Measurements from ENCODE around the gene LARP4B. TPM values are rescaled to one million over a fixed set of nuclear protein-coding genes. Genes with fewer than 3 reads are reported as not detected.

LARP4B gene
- polyA plus RNA-seq, 1 of the 3 experiments (the other 2 are of a cell fraction) = 23.3 TPM

DNA sequence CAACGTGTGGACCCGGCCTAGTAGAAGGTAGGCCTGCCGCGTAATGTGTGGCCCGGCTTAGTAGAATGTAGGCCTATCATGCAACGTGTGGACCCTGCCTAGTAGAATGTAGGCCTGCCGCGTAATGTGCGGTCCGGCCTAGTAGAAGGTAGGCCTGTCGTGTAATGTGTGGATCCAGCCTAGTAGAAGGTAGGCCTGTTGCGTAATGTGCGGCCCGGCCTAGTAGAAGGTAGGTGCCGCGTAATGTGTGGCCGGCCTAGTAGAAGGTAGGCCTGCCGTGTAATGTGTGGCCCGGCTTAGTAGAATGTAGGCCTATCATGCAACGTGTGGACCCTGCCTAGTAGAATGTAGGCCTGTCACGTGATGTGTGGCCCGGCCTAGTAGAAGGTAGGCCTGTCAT, 44.8 kb upstream of the LARP4B start:
- no peak overlapping the region for H3K4me3 ChIP-seq (ENCODE audit: low read depth in 2 of 2, low read length in 1 of 2)
- no peak for DNase-seq
- CTCF ChIA-PET = no interaction called here
- peaks cover 0 to 5% of the 10 kb centered on the region in 2 experiments; a peak in 2 of 4 replicates for H3K4me1 ChIP-seq (ENCODE audit: control insufficient read depth in 1 of 2, insufficient read depth in 2 of 2, low read depth in 1 of 2, low read length in 1 of 2)
- H3K4me2 ChIP-seq = no peak overlapping the region
- H3F3A ChIP-seq (replicated peaks; ENCODE audit: insufficient read depth) = peaks cover 12% of the 10 kb centered on the region
- H3K79me2 ChIP-seq (ENCODE audit: insufficient read depth) = no peaks in the 10 kb centered on the region
- peaks cover 8% of the 10 kb centered on the region for H3K9me3 ChIP-seq
- no peaks in the 10 kb centered on the region for H4K20me1 ChIP-seq (ENCODE audit: insufficient read depth)
- 94% methylated on average over 22 of the region's 22 CpGs for WGBS (ENCODE audit: low lambda C conversion rate)
- no peak overlapping the region for H3K9ac ChIP-seq
- H3K9me2 ChIP-seq = no peaks in the 10 kb centered on the region
- TF ChIP-seq MEF2A (IDR thresholded peaks at IDR 0.05; ENCODE audit: borderline replicate concordance, low read depth) (no peak), SIN3A (IDR thresholded peaks at IDR 0.05; ENCODE audit: borderline replicate concordance, low read depth, low read length) (no peak), EZH2phosphoT487 (IDR thresholded peaks at IDR 0.05; ENCODE audit: borderline replicate concordance, low read depth) (no peak), FOXM1 (IDR thresholded peaks at IDR 0.05; ENCODE audit: low read depth) (no peak), RXRA (IDR thresholded peaks at IDR 0.05; ENCODE audit: borderline replicate concordance, low read depth) (no peak), TEAD4 (IDR thresholded peaks at IDR 0.05; ENCODE audit: borderline replicate concordance, insufficient read depth) (no peak), RFX5 (IDR thresholded peaks at IDR 0.05; ENCODE audit: low read length) (no peak)
- TF ChIP-seq, protein P1, sequence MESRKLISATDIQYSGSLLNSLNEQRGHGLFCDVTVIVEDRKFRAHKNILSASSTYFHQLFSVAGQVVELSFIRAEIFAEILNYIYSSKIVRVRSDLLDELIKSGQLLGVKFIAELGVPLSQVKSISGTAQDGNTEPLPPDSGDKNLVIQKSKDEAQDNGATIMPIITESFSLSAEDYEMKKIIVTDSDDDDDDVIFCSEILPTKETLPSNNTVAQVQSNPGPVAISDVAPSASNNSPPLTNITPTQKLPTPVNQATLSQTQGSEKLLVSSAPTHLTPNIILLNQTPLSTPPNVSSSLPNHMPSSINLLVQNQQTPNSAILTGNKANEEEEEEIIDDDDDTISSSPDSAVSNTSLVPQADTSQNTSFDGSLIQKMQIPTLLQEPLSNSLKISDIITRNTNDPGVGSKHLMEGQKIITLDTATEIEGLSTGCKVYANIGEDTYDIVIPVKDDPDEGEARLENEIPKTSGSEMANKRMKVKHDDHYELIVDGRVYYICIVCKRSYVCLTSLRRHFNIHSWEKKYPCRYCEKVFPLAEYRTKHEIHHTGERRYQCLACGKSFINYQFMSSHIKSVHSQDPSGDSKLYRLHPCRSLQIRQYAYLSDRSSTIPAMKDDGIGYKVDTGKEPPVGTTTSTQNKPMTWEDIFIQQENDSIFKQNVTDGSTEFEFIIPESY (IDR thresholded peaks at IDR 0.05; ENCODE audit: borderline replicate concordance, low read depth) = no peak
- no peak overlapping the region for H3K27ac ChIP-seq (ENCODE audit: low read depth in 2 of 2, low read length in 1 of 2)
- peaks cover 0 to 6% of the 10 kb centered on the region in 2 experiments for H3K36me3 ChIP-seq (replicated peaks in 1 of 2; ENCODE audit: control insufficient read depth in 1 of 2, insufficient read depth in 2 of 2, low read length in 1 of 2)
- H2AFZ ChIP-seq (ENCODE audit: low read depth) = no peak overlapping the region
- POLR2A ChIA-PET = no interaction called here
- no peaks in the 10 kb centered on the region for H3K27me3 ChIP-seq (ENCODE audit: insufficient read depth)

DNA sequence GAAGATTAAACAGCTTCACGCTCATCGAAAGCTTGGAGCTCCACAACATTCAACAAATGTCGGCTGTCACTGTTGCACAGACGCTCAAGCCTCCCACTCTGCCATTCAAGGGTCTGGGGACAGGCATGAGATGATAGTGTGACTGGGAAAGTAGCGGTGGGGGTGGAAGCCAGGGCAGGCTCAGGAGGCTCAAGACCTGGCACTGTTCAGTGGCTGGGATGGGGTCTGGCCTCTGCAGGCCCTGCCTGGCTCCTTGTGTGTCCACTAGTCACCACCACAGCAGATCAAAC, 43.2 kb upstream of the LARP4B start:
- Histone ChIP-seq H3K9me3 (peaks cover 8% of the 10 kb centered on the region), H3K4me3 (ENCODE audit: low read depth in 2 of 2, low read length in 1 of 2) (no peak overlapping the region), H3K9me2 (no peaks in the 10 kb centered on the region), H3K79me2 (ENCODE audit: insufficient read depth) (no peaks in the 10 kb centered on the region), H2AFZ (ENCODE audit: low read depth) (no peak overlapping the region), H3K4me2 (no peak overlapping the region), H3K36me3 (replicated peaks in 1 of 2; ENCODE audit: control insufficient read depth in 1 of 2, insufficient read depth in 2 of 2, low read length in 1 of 2) (peaks cover 0 to under 1% of the 10 kb centered on the region in 2 experiments), H4K20me1 (ENCODE audit: insufficient read depth) (no peaks in the 10 kb centered on the region), H3K27me3 (ENCODE audit: insufficient read depth) (no peaks in the 10 kb centered on the region), H3F3A (replicated peaks; ENCODE audit: insufficient read depth) (peaks cover 12% of the 10 kb centered on the region), H3K9ac (no peak overlapping the region), H3K27ac (ENCODE audit: low read depth in 2 of 2, low read length in 1 of 2) (no peak overlapping the region), H3K4me1 (ENCODE audit: control insufficient read depth in 1 of 2, insufficient read depth in 2 of 2, low read depth in 1 of 2, low read length in 1 of 2) (peaks cover 0 to 20% of the 10 kb centered on the region in 2 experiments; a peak in 3 of 4 replicates)
- ChIA-PET POLR2A (interaction anchor here (0.5 to 2.0 kb wide), 2 partner anchors 13 to 717 kb away, joined by 3 to 6 read pairs; partner anchors contain the start of gene GTPBP4), CTCF (interaction anchor here (1.0 to 1.4 kb wide), 2 partner anchors 11 to 12 kb away, joined by 3 to 4 read pairs; no protein-coding TSS in a partner anchor)
- DNase-seq = no peak
- TF ChIP-seq, protein P2, sequence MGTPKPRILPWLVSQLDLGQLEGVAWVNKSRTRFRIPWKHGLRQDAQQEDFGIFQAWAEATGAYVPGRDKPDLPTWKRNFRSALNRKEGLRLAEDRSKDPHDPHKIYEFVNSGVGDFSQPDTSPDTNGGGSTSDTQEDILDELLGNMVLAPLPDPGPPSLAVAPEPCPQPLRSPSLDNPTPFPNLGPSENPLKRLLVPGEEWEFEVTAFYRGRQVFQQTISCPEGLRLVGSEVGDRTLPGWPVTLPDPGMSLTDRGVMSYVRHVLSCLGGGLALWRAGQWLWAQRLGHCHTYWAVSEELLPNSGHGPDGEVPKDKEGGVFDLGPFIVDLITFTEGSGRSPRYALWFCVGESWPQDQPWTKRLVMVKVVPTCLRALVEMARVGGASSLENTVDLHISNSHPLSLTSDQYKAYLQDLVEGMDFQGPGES (IDR thresholded peaks at IDR 0.05; ENCODE audit: low read depth, low read length) = no peak
- TF ChIP-seq, protein P3, sequence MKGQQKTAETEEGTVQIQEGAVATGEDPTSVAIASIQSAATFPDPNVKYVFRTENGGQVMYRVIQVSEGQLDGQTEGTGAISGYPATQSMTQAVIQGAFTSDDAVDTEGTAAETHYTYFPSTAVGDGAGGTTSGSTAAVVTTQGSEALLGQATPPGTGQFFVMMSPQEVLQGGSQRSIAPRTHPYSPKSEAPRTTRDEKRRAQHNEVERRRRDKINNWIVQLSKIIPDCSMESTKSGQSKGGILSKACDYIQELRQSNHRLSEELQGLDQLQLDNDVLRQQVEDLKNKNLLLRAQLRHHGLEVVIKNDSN (IDR thresholded peaks at IDR 0.05; ENCODE audit: borderline replicate concordance, low read depth) = no peak
- TF ChIP-seq NFIC (IDR thresholded peaks at IDR 0.05; ENCODE audit: borderline replicate concordance) (no peak), TEAD4 (IDR thresholded peaks at IDR 0.05; ENCODE audit: borderline replicate concordance, insufficient read depth) (no peak), FOXJ3 (CRISPR knock-in tag; IDR thresholded peaks at IDR 0.05) (no peak), RFX5 (IDR thresholded peaks at IDR 0.05; ENCODE audit: low read length) (no peak), RAD21 (IDR thresholded peaks at IDR 0.05; ENCODE audit: low read length) (no peak)
- TF ChIP-seq, protein P4, sequence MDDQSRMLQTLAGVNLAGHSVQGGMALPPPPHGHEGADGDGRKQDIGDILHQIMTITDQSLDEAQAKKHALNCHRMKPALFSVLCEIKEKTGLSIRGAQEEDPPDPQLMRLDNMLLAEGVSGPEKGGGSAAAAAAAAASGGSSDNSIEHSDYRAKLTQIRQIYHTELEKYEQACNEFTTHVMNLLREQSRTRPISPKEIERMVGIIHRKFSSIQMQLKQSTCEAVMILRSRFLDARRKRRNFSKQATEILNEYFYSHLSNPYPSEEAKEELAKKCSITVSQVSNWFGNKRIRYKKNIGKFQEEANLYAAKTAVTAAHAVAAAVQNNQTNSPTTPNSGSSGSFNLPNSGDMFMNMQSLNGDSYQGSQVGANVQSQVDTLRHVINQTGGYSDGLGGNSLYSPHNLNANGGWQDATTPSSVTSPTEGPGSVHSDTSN (IDR thresholded peaks at IDR 0.05) = no peak
- WGBS (ENCODE audit: low lambda C conversion rate) = 89% methylated on average over 5 of the region's 5 CpGs
